IMR-90 (cell line): ENCODE measurements around the gene TMEM212. TPM values are rescaled to one million over a fixed set of nuclear protein-coding genes. Genes with fewer than 3 reads are reported as not detected.

Experiments
- ATAC-seq: fragments of 200-7000 bp; cut with Tn5 transposase; 2 replicates; pipeline ENCODE4 v1.9.1; 2020; ENCODE audit warnings: low read depth, mild to moderate bottlenecking, moderate library complexity
- BruUV-seq: library from RNA; stranded (reverse); fragments of 400-500 nt; replicated peaks from 2 replicates; lab custom pipeline; 2021; lab: Mats Ljungman, UMichigan
- CTCF ChIA-PET: fragments of 300-600 bp; formaldehyde crosslinking; extraction: SDS; loops from one replicate; lab custom pipeline; 2021; ENCODE audit warnings: antibody characterized with exemption; lab: Yijun Ruan, JAX
- POLR2A ChIA-PET: fragments of 300-600 bp; sonication (Branson Sonifier 250); formaldehyde crosslinking; loops from one replicate; lab custom pipeline; 2022; ENCODE audit warnings: antibody characterized with exemption; ENCODE audit not compliant: unreplicated experiment; lab: Charles Lee
- DNase-seq: peaks from one replicate; pipeline ENCODE4 v3.0.0; 2013
- H2AFZ ChIP-seq: replicated peaks from 2 replicates; pipeline ENCODE3; 2013; ENCODE audit warnings: low read length, mild to moderate bottlenecking; ENCODE audit not compliant: poor library complexity
- H2AK5ac ChIP-seq: 2 replicates; pipeline ENCODE4 v1.6.1; 2013; ENCODE audit warnings: low read depth, low read length, inconsistent platforms
- H2AK9ac ChIP-seq: replicated peaks from 2 replicates; pipeline ENCODE3; 2013; ENCODE audit warnings: mild to moderate bottlenecking, low read depth, low read length, moderate library complexity; ENCODE audit not compliant: poor library complexity
- H2BK120ac ChIP-seq: 2 replicates; pipeline ENCODE4 v1.6.1; 2013; ENCODE audit warnings: low read depth, low read length, inconsistent platforms
- H2BK15ac ChIP-seq: 3 replicates; pipeline ENCODE4 v1.6.1; 2013; ENCODE audit warnings: low read depth, low read length, inconsistent platforms
- H2BK20ac ChIP-seq: 2 replicates; pipeline ENCODE4 v1.6.1; 2013; ENCODE audit warnings: low read depth, mild to moderate bottlenecking, inconsistent platforms, low read length, moderate library complexity
- H2BK5ac ChIP-seq: 2 replicates; pipeline ENCODE4 v1.6.1; 2013; ENCODE audit warnings: mild to moderate bottlenecking, low read depth, low read length, inconsistent platforms; ENCODE audit not compliant: poor library complexity, severe bottlenecking
- H3K14ac ChIP-seq: replicated peaks from 2 replicates; pipeline ENCODE4 v1.6.1; 2013; ENCODE audit warnings: low read depth, low read length, inconsistent platforms
- H3K18ac ChIP-seq: 2 replicates; pipeline ENCODE4 v1.6.1; 2013; ENCODE audit warnings: low read depth, low read length, control low read depth
- H3K23ac ChIP-seq: 2 replicates; pipeline ENCODE4 v1.6.1; 2013; ENCODE audit warnings: low read depth, low read length, inconsistent platforms
- H3K27ac ChIP-seq: 2 replicates; pipeline ENCODE4 v1.5.1; 2013; ENCODE audit warnings: mild to moderate bottlenecking, control low read depth, low read length; ENCODE audit not compliant: insufficient read depth
- H3K27me3 ChIP-seq: 2 replicates; pipeline ENCODE4 v1.6.1; 2013; ENCODE audit warnings: low read length; ENCODE audit not compliant: control insufficient read depth, insufficient read depth
- H3K36me3 ChIP-seq: 2 replicates; pipeline ENCODE4 v1.6.1; 2013; ENCODE audit warnings: low read length, mixed read lengths; ENCODE audit not compliant: control insufficient read depth, insufficient read depth
- H3K4ac ChIP-seq: 2 replicates; pipeline ENCODE4 v1.6.1; 2013; ENCODE audit warnings: low read depth, low read length, inconsistent platforms
- H3K4me1 ChIP-seq: 2 replicates; pipeline ENCODE4 v1.6.1; 2013; ENCODE audit warnings: low read length, mixed read lengths; ENCODE audit not compliant: control insufficient read depth, insufficient read depth
- H3K4me2 ChIP-seq: 2 replicates; pipeline ENCODE4 v1.6.1; 2013; ENCODE audit warnings: low read depth, mild to moderate bottlenecking, control low read depth, low read length, moderate library complexity
- H3K4me3 ChIP-seq: 2 replicates; pipeline ENCODE4 v1.5.1; 2013; ENCODE audit warnings: low read depth, mild to moderate bottlenecking, control low read depth, low read length, moderate library complexity; ENCODE audit not compliant: insufficient read depth
- H3K56ac ChIP-seq: 2 replicates; pipeline ENCODE4 v1.6.1; 2013; ENCODE audit warnings: low read length, inconsistent platforms; ENCODE audit not compliant: insufficient read depth; ENCODE audit errors: extremely low read depth
- H3K79me1 ChIP-seq, 2 experiments: 2 replicates each; pipeline ENCODE4 v1.6.1; 2013; ENCODE audit warnings: low read length in 2 of 2, inconsistent platforms in 1 of 2, low read depth in 1 of 2
- H3K9ac ChIP-seq: 2 replicates; pipeline ENCODE4 v1.6.1; 2013; ENCODE audit warnings: low read depth, low read length, control low read depth
- H3K9me1 ChIP-seq: 2 replicates; pipeline ENCODE4 v1.6.1; 2013; ENCODE audit warnings: low read length, inconsistent platforms; ENCODE audit not compliant: insufficient read depth
- H3K9me3 ChIP-seq: 2 replicates; pipeline ENCODE4 v1.6.1; 2013; ENCODE audit warnings: low read length; ENCODE audit not compliant: control insufficient read depth, insufficient read depth
- H4K20me1 ChIP-seq: 2 replicates; pipeline ENCODE4 v1.6.1; 2013; ENCODE audit warnings: low read length, inconsistent platforms; ENCODE audit not compliant: insufficient read depth
- H4K5ac ChIP-seq: 2 replicates; pipeline ENCODE4 v1.6.1; 2013; ENCODE audit warnings: mild to moderate bottlenecking, low read depth, low read length, control low read depth
- H4K8ac ChIP-seq, 2 experiments: 2 replicates each; pipeline ENCODE4 v1.6.1; 2013; ENCODE audit warnings: low read depth in 2 of 2, low read length in 2 of 2, control low read depth in 1 of 2, inconsistent platforms in 1 of 2
- H4K91ac ChIP-seq: 2 replicates; pipeline ENCODE4 v1.6.1; 2013; ENCODE audit warnings: low read depth, low read length, inconsistent platforms; ENCODE audit not compliant: insufficient read depth
- BHLHE40 ChIP-seq: fragments of 150-350 bp; IDR thresholded peaks from 2 replicates; pipeline ENCODE4 v1.6.1; 2016; ENCODE audit warnings: mild to moderate bottlenecking, low read depth, low read length
- CEBPB ChIP-seq: IDR thresholded peaks from 2 replicates; pipeline ENCODE4 v1.6.1; 2012; ENCODE audit warnings: low read depth, low read length, improper control_type of control experiment
- ELK1 ChIP-seq: fragments of 150-350 bp; IDR thresholded peaks from 2 replicates; pipeline ENCODE4 v1.6.1; 2016; ENCODE audit warnings: low read depth, mild to moderate bottlenecking, low read length, moderate library complexity, borderline replicate concordance
- FOS ChIP-seq: fragments of 150-350 bp; IDR thresholded peaks from 2 replicates; pipeline ENCODE4 v1.6.1; 2016; ENCODE audit warnings: low read depth, low read length
- NFE2L2 ChIP-seq: fragments of 150-350 bp; IDR thresholded peaks from 2 replicates; pipeline ENCODE4 v1.6.1; 2016; ENCODE audit warnings: low read depth, mild to moderate bottlenecking, low read length
- WGBS, 2 experiments: methylation state at CpG; one replicate each; pipeline versions ENCODE4 v1.1.5 to v1.1.7; 2013; ENCODE audit warnings: missing lambda C conversion rate in 2 of 2; ENCODE audit not compliant: insufficient read length in 1 of 2; ENCODE audit errors: extremely low coverage in 2 of 2; 5-methylcytosine and 5-hydroxymethylcytosine counted together
- dilution Hi-C: fragments of 300-500 bp; cut with HindIII; formaldehyde crosslinking; loops from one replicate; pipeline ENCODE4 v1.14.3; 2018; ENCODE audit warnings: low sequenced_read_pairs; ENCODE audit not compliant: unreplicated experiment
- in situ Hi-C: fragments of 300-500 bp; cut with MboI; formaldehyde crosslinking; loops from 3 replicates; pipeline ENCODE4 v1.14.3; 2019; ENCODE audit warnings: low sequenced_read_pairs, inconsistent platforms, mixed read lengths
- intact Hi-C: fragments of 100-400 bp; cut with micrococcal nuclease; formaldehyde crosslinking; loops from 2 replicates; pipeline ENCODE4 v1.10.0; 2022
- polyA plus RNA-seq, 3 experiments: library from polyadenylated mRNA; depleted of rRNA; stranded (reverse); fragments of >200 nt; gene quantifications; 2 replicates each; pipeline ENCODE4 v1.2.3, GENCODE V29; 2012; ENCODE audit warnings: low replicate concordance in 1 of 3
- total RNA-seq: library from RNA; depleted of rRNA; stranded (reverse); fragments of >200 nt; gene quantifications from 2 replicates; pipeline ENCODE4 v1.2.3, GENCODE V29; 2012

Gene TMEM212
- total and polyA plus RNA-seq, 2 of the 4 experiments (the other 2 are of a cell fraction) = not detected

GRCh38 chr3:171806200-171807128 is 36.7 kb upstream of the TMEM212 start:
- peak overlapping the region; percentile 13; the same call in 1 of the 2 replicates for H3K9ac ChIP-seq
- no TSS peak for BruUV-seq

More at GRCh38 chr3:171806200-171807128, 36.7 kb upstream of the TMEM212 start:
- Histone ChIP-seq H3K27me3 (no peaks in the 10 kb centered on the region), H3K4me3 (no peak overlapping the region), H2AFZ (no peak overlapping the region), H2AK5ac (peak overlapping the region; percentile 54), H3K4ac (peak overlapping the region; percentile 71; the same call in 1 of the 2 replicates), H3K14ac (peak overlapping the region; percentile 5; the same call in 1 of the 2 replicates), H3K23ac (no peak overlapping the region; the same call in 1 of the 2 replicates), H2BK5ac (peak overlapping the region; percentile 75), H2BK120ac (peak overlapping the region; percentile 68), H4K8ac (peak overlapping the region in 1 of 2 experiments; percentile 41; a peak in 2 of 4 replicates), H3K56ac (no peak overlapping the region), H3K9me1 (peaks cover 6% of the 10 kb centered on the region), H4K20me1 (no peaks in the 10 kb centered on the region; the same call in 1 of the 2 replicates), H3K79me1 (peaks cover 19 to 41% of the 10 kb centered on the region in 2 experiments; a peak in 3 of 4 replicates), H4K5ac (peak overlapping the region; percentile 92), H3K9me3 (no peaks in the 10 kb centered on the region), H2AK9ac (no peak overlapping the region), H3K4me2 (peak overlapping the region; percentile 84), H2BK15ac (peak overlapping the region; percentile 52; the same call in 2 of the 3 replicates), H3K36me3 (no peaks in the 10 kb centered on the region), H3K4me1 (peaks cover 24% of the 10 kb centered on the region), H4K91ac (0 out of 2 replicates have a peak overlapping the region, but pooled peaks have one; percentile 26), H2BK20ac (peak overlapping the region; percentile 47; the same call in 1 of the 2 replicates), H3K18ac (peak overlapping the region; percentile 93), H3K27ac (peak overlapping the region; percentile 79)
- ATAC-seq (peak; percentile 16), DNase-seq (peak; percentile 95)
- in situ Hi-C loops = no loop called here
- TF ChIP-seq ELK1 (no peak), NFE2L2 (peak; percentile 86), CEBPB (peak; percentile 75), FOS (peak; percentile 79; the same call in 1 of the 2 replicates), BHLHE40 (0 out of 2 replicates have a peak, but pooled peaks have one; percentile 11)
- CTCF ChIA-PET = interaction anchor here (0.8 to 2.2 kb wide), 4 partner anchors 23 to 44 kb away, joined by 3 to 6 read pairs (median 4); no protein-coding TSS in a partner anchor
- POLR2A ChIA-PET = no interaction called here
- WGBS, 2 experiments = no CpG with 5 or more reads among the region's 5 CpGs
- dilution Hi-C loops = no loop called here
- intact Hi-C loops = no loop called here
